MV-4-11 (cell line): ENCODE results near the gene IDI1.
"Not testable (repeated sequence)": the region's sequence is repeated elsewhere in the genome, so short reads cannot be mapped to it uniquely, and the experiment has no call there.

ENCODE experiments used
- DNase-seq: peaks from one replicate; lab custom pipeline; 2025; lab: John Stamatoyannopoulos, UW

The IDI1 gene

DNA sequence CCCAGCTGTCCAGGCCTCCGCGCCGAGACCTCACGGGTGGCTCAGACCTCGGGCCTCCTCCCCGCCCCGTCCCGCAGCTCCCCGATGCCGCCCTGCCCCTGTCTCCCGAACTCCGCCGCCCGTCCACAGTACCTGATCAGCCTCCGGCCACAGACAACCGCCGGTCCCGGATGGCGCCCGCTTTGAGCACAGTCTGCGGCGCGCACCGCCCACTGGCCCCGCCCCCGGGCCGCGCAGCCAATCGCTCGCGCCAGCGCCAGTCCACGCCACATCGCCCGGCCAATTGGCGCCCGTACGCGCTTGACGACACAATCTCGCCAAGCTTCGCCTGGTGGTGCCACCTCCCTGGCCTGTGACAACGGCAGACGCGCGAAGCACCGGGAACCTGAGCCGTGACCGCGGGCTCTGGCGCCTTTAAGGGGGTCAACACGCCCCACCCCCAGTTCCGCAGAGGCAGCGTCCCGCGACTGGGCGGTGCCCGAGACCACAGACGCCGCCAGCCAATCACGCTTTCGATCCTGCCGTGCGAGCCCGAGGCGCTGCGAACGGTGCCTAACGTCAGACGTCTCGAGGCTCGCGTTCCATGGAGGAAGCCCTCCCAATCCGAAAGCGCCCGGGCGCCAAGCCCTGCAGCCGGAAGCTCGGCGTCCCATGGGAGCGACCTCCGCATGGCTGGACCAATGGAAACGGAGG, at the start of gene IDI1:
TSS of gene IDI1 (minus strand) at position 388 of the 693 bp plus-strand sequence. CDS start at position 272, 116 bp downstream.
- DNase-seq, result peak; percentile 100

DNA sequence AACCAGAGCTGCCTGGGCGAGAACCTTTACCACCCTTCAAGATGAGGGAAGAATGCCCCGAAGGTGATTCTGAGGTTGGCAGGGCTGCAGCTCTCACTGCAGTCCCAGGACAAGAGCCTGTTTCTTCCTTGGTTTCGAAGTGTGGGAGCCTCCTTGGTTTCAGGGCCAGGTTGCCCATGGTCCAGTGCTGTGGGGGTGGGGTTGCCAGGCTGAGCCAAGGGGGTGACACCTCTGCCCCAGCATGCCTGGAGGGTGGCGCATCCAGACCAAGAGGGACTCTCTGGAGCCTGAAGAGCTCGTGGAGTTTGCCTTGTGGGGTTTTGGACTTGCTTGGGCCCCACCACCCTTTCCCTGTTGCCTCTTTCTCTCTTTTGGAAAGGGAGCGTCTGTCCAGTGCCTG, 48.5 kb upstream of the IDI1 start:
- no peak for DNase-seq

DNA sequence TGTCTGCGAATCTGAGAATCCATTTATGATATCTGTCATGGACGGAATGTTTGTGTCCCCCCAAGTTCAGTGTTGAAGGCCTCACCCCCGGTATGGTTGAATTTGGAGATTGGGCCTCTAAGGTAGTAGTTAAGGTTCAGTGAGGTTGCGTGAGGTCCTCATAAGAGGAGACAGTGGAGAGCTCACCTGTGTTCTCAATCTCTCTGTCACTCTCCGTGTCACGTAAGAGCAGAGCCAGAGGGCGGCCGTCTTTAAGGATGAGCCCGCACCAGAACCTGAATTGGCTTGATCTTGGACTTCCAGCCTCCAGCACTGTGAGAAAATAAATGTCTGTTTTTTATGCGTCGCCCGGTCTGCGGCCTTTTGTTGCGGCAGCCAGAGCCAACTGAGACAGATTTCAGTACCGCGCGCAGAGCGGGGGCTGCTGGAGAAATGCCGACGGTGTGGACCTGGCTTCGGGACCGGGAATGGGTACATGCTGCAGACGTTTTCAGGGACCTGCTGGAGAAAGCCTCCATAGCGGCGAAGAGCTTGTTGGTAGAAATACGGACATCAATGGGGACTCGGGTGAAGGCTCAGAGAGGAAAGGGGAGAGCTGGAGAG, 47.5 kb upstream of the IDI1 start:
- no peak for DNase-seq

- DNase-seq, result no peak
Observed at GRCh38 chr10:1095498-1095897, 46.6 kb upstream of the IDI1 start.

- DNase-seq, result no peak
Observed at GRCh38 chr10:1094112-1095057, 45.5 kb upstream of the IDI1 start.

DNA sequence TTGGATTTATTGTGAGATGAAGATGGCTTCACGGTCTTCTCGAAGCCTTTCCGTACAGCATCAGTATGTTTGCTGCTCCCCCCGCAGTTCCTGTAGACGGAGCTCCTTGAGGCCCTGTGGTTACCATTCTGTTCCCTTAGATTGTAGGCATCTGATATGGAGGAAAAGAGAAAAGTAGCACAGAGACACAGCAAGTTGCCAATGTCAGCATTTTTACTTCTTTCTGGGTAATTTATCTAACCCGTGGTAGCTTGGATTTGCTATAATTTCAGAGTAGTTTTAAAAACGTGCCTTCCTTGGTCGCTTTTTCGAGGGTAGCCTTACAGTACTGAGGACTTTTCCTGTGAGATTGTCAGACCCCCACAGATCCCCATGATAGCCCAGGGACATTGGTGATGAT, 44.8 kb upstream of the IDI1 start:
- DNase-seq, result no peak

DNA sequence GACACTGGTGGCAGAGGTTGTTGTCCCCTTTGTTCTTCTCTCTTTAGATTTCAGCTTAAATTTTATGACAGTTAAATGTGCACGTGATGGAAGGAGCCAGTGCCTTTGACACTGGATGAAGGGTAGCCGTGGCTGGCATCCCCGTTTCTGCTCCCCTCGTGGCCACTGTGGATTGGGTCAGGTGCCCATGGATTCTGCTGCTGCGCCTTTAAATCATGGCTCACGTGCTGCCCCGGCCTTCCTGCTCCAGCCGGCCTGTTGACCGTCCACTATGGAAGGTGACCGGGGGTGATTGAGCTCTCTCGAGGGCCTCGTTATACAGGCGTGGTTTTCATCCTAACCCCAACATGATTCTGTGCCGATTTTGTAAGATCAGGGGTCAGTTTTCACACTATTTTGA, 41.8 kb upstream of the IDI1 start:
- no peak for DNase-seq

- no peak for DNase-seq
Observed at GRCh38 chr10:1089017-1089689, 40.2 kb upstream of the IDI1 start.

- no peak for DNase-seq
Observed at GRCh38 chr10:1086787-1087186, 37.9 kb upstream of the IDI1 start.

GRCh38 chr10:1085258-1085657, 36.3 kb upstream of the IDI1 start:
- DNase-seq, result no peak

DNA sequence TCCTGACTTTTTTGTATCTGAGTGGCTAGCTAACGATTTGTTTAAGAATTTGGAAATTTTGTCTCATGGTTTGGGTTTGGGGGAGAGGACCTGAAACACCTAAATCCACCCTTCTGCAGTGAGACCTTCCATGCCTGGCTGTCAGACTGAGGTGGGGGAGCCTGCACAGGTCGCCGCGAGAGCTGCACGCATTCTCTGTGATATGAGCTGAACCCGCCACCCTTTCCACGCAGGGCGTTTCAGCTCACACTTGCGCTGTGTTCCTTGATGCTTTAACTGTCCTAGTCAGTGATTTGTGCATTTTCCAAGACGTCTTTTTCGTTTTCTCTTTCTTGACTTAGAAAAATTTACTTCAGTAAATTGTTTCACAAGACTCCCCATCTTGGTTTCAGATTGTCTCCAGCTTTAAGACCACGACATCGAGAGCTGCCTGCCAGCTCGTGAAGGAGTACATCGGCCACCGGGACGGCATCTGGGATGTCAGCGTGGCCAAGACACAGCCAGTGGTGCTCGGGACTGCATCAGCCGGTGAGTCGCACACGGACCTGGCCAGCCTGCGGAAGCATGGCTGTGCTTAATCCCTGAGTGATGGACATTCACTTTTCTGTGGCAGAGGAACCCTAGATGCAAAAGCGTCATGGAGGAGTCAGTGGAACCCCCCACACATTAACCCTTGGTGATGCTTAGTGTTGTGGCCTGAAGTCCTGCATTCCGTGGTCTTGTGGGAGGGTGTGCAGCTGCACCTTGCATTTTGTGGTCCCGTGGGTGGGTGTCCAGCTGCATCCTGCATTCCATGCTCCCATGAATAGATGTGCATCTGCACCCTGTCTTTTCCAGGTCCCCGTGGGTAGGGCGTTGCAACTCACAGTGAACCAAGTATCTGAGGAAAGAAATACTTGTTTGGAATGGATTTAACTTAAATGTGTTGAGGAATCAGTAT, 35.4 kb upstream of the IDI1 start:
- DNase-seq, result no peak

GRCh38 chr10:1083581-1083980, 34.7 kb upstream of the IDI1 start:
- no peak for DNase-seq

GRCh38 chr10:1078668-1079067, 29.7 kb upstream of the IDI1 start:
- no peak for DNase-seq

DNA sequence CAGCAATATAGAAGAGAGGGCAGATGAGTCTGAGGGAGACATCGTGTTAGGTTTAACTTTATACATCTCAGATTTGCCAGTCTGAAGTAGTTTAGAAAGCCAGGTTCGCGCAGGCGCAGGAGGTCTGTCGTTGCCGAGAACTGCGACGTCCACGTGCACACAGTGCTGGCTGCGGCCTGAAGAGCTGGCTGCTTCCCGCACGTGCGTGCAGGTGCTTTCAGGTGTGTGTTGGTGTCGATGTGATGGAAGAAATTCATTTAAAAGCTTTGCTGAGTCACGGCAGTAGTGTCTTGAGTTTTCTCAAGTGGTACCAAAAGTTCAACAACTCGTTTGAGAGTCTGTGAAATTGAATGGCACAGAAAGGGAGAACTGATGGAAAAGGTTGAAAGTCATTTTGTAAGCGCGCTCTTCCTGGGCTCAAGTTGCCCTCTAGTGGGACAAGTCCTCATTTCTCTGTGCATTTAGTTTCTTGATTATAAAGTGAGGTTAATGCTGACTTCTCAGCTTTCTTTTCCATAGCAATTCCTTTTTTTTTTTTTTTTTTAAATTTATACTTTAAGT, 25.9 kb upstream of the IDI1 start:
- no peak for DNase-seq

GRCh38 chr10:1074052-1074747, 25.3 kb upstream of the IDI1 start:
- DNase-seq, result no peak

GRCh38 chr10:1070919-1071318, 22.0 kb upstream of the IDI1 start:
- DNase-seq, result no peak

GRCh38 chr10:1068380-1069361, 19.8 kb upstream of the IDI1 start:
- DNase-seq, result no peak

- DNase-seq, result not testable (repeated sequence)
Observed at GRCh38 chr10:1066734-1067133, 17.8 kb upstream of the IDI1 start.

GRCh38 chr10:1064964-1065247, 16.0 kb upstream of the IDI1 start:
- DNase-seq, result no peak
